ENCODE data around the gene CST7.
"Not testable (repeated sequence)": the region's sequence is repeated elsewhere in the genome, so short reads cannot be mapped to it uniquely, and the experiment has no call there.

The CST7 gene

GRCh38 chr20:24917797-24918578 lies 31.1 kb upstream of the CST7 start:
- H3K4me3 Mint-ChIP-seq: no peak overlapping the region
- no peaks in the 10 kb centered on the region for H3K9me3 Mint-ChIP-seq (ENCODE audit: low read depth)
- H3K27me3 Mint-ChIP-seq: no peaks in the 10 kb centered on the region
- no peak overlapping the region for H3K27ac Mint-ChIP-seq
- H3K36me3 Mint-ChIP-seq: no peaks in the 10 kb centered on the region
- H3K4me1 Mint-ChIP-seq (ENCODE audit: low read depth): peaks cover 4% of the 10 kb centered on the region

DNA sequence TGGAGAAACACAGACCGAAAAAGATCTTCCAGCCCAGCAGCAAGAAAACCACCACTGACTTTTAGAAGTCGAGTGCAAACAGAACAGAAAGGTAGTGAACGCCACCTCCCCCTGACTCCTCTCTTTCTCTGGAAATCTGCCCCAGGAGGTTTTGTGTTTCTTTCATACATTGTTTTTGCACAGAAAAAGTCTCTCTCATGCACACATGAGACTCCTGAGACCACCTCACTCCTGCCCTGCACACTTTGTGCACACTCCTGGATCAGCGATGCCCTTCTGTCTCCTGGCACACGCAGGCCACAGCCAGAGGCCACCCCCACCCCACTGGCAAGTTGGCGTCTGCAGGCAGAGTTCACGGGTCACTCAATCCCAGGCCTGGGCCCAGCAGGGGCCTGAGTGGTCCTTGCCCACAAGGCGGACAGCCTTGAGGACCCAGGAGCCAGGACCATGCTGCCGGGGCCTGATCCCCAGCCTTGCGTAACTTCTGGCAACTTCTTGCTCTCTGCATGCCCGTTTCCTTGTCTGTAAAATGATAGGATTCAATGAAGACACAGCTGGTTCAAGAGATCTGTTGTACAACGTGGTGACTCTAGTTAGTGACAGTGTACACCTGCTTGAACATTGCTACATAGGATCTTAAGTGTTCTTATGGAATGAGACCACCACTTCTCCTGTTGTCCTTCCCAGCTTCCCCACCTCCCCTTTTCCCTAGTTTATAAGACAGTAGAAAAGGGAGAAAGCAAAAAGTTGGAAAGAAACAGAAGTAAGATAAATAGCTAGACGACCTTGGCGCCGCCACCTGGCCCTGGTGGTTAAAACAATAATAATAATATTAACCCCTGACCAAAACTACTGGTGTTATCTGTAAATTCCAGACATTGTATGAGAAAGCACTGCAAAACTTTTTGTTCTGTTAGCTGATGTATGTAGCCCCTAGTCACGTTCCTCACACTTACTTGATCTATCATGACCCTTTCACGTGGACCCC lies 30.2 kb upstream of the CST7 start:
- H3K27ac Mint-ChIP-seq: no peak overlapping the region
- H3K4me3 Mint-ChIP-seq: no peak overlapping the region
- H3K4me1 Mint-ChIP-seq (ENCODE audit: low read depth): peaks cover 4% of the 10 kb centered on the region
- no peaks in the 10 kb centered on the region for H3K36me3 Mint-ChIP-seq
- H3K9me3 Mint-ChIP-seq (ENCODE audit: low read depth): no peaks in the 10 kb centered on the region
- H3K27me3 Mint-ChIP-seq: no peaks in the 10 kb centered on the region

DNA sequence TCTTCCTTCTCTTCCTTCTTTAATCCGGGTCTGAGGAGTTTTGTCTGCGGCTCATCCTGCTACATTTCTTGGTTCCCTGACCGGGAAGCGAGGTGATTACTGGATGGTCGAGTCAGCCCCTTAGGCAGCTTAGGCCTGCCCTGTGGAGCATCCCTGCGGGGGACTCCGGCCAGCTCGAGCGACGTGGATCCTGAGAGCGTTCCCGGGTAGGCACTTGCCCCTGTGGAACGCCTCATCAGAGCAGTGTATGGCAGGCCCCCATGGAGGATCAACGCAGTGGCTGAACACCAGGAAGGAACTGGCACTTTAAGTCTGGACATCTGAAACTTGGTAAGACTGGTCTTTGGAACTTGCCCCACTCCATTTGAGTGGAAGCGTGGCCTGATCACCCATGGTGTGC lies 29.4 kb upstream of the CST7 start:
- H3K4me3 Mint-ChIP-seq; H3K4me1 Mint-ChIP-seq (ENCODE audit: low read depth); H3K36me3 Mint-ChIP-seq; H3K9me3 Mint-ChIP-seq (ENCODE audit: low read depth); H3K27me3 Mint-ChIP-seq; H3K27ac Mint-ChIP-seq: not testable (repeated sequence)

GRCh38 chr20:24920706-24921105 lies 28.4 kb upstream of the CST7 start:
- not testable (repeated sequence) for H3K27me3 Mint-ChIP-seq; H3K27ac Mint-ChIP-seq; H3K36me3 Mint-ChIP-seq; H3K9me3 Mint-ChIP-seq (ENCODE audit: low read depth); H3K4me1 Mint-ChIP-seq (ENCODE audit: low read depth); H3K4me3 Mint-ChIP-seq

DNA sequence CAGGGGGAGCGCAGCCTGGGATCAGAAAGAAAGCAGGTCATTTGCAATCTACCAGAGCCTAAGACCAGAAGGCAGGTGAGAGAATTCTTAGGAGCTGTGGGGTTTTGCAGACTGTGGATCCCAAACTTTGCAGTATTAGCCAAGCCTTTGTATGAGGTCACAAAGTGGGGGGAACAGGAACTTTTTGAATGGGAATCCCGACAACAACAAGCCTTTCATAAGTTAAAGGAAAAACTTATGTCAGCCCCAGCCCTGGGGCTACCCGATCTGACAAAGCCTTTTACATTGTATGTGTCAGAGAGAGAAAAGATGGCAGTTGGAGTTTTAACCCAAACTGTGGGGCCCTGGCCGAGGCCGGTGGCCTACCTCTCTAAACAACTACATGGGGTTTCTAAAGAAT lies 19.8 kb upstream of the CST7 start:
- H3K27me3 Mint-ChIP-seq; H3K36me3 Mint-ChIP-seq; H3K27ac Mint-ChIP-seq; H3K4me3 Mint-ChIP-seq; H3K9me3 Mint-ChIP-seq (ENCODE audit: low read depth): not testable (repeated sequence)
- H3K4me1 Mint-ChIP-seq (ENCODE audit: low read depth): peaks cover 30% of the 10 kb centered on the region

GRCh38 chr20:24929867-24930723 lies 19.0 kb upstream of the CST7 start:
- not testable (repeated sequence) for H3K36me3 Mint-ChIP-seq; H3K4me3 Mint-ChIP-seq; H3K27ac Mint-ChIP-seq; H3K27me3 Mint-ChIP-seq; H3K9me3 Mint-ChIP-seq (ENCODE audit: low read depth)
- peaks cover 30% of the 10 kb centered on the region for H3K4me1 Mint-ChIP-seq (ENCODE audit: low read depth)

- not testable (repeated sequence) for H3K27me3 Mint-ChIP-seq; H3K36me3 Mint-ChIP-seq; H3K9me3 Mint-ChIP-seq (ENCODE audit: low read depth)
- H3K4me3 Mint-ChIP-seq: peak overlapping the region; percentile 24
- H3K27ac Mint-ChIP-seq: peak overlapping the region; percentile 52
- H3K4me1 Mint-ChIP-seq (ENCODE audit: low read depth): peaks cover 30% of the 10 kb centered on the region
Measured at GRCh38 chr20:24930724-24931688, 18.1 kb upstream of the CST7 start.

DNA sequence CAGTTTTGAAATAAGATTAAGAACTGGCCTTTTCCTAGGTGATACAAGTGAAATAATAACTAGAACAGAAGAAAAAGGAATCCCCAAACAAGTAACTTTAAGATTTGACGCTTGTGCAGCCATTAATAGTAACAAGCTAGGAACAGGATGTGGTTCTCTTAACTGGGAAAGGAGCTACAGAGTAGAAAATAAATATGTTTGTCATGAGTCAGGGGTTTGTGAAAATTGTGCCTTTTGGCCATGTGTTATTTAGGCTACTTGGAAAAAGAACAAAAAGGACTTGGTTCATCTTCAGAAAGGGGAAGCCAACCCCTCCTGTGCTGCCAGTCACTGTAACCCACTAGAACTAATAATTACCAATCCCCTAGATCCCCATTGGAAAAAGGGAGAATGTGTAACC lies 17.2 kb upstream of the CST7 start:
- H3K4me3 Mint-ChIP-seq; H3K9me3 Mint-ChIP-seq (ENCODE audit: low read depth); H3K36me3 Mint-ChIP-seq; H3K27me3 Mint-ChIP-seq: not testable (repeated sequence)
- H3K4me1 Mint-ChIP-seq (ENCODE audit: low read depth): peaks cover 31% of the 10 kb centered on the region
- H3K27ac Mint-ChIP-seq: peak overlapping the region; percentile 66

DNA sequence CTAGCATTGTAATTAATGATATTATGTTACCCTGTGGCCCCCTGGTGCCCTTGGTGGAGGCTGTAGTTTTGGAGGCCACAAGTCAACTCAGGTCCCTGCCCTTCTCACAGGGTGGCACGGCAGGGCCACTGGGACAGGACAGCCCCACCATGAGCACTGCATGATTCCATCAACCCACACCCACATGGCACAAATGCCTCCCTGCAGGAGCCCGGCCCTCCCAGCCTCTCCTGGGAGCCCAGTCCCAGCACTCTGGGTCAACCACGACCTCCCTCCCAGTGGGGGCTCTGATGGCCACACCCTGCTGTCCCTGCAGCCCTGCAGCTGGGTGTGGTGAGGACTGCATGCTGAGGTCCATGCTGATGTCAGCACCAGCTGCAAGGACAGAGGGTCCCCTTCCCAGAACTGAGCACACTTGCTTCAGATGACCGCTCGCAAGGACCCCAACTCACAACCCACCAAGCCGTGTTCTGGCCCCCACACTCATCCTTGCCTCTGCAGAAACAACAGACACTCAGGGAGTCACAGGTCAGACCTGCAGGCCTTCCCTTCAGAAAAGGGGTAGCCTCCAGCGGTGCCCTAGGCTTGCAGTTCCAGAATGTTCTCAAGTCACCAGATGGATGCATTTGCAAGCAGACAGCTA lies 15.7 kb upstream of the CST7 start:
- Mint-ChIP-seq H3K27me3 (no peaks in the 10 kb centered on the region), H3K36me3 (peaks cover 2% of the 10 kb centered on the region), H3K4me3 (no peak overlapping the region), H3K9me3 (ENCODE audit: low read depth) (no peaks in the 10 kb centered on the region), H3K4me1 (ENCODE audit: low read depth) (peaks cover 31% of the 10 kb centered on the region), H3K27ac (no peak overlapping the region)

GRCh38 chr20:24934101-24934661 lies 14.9 kb upstream of the CST7 start:
- Mint-ChIP-seq H3K36me3 (peaks cover 2% of the 10 kb centered on the region), H3K27ac (no peak overlapping the region), H3K4me1 (ENCODE audit: low read depth) (peaks cover 31% of the 10 kb centered on the region), H3K27me3 (no peaks in the 10 kb centered on the region), H3K9me3 (ENCODE audit: low read depth) (no peaks in the 10 kb centered on the region), H3K4me3 (no peak overlapping the region)

- H3K27me3 Mint-ChIP-seq: no peaks in the 10 kb centered on the region
- no peak overlapping the region for H3K4me3 Mint-ChIP-seq
- H3K4me1 Mint-ChIP-seq (ENCODE audit: low read depth): peaks cover 31% of the 10 kb centered on the region
- no peak overlapping the region for H3K27ac Mint-ChIP-seq
- H3K36me3 Mint-ChIP-seq: peaks cover 2% of the 10 kb centered on the region
- H3K9me3 Mint-ChIP-seq (ENCODE audit: low read depth): no peaks in the 10 kb centered on the region
Measured at GRCh38 chr20:24934716-24935115, 14.4 kb upstream of the CST7 start.

DNA sequence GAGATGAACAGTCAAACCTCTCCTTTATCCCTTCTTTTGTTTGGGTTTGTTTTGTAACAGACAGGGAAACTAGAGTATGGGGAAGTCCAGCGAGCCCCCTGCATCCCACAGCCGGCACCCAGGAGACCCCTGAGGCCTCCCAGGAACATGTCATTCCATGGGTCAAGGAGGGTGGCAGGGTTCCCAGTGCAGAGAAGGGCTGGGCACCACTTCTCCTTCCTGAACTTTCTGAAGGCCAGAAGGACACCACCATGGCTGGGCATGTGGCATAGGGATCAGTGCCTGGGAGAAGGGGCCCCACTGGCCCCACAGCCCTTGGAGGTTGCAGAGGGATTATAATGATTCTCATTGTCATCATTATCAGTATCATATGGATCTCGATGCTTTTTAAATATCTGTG lies 13.9 kb upstream of the CST7 start:
- Mint-ChIP-seq H3K27me3 (no peaks in the 10 kb centered on the region), H3K27ac (no peak overlapping the region), H3K4me1 (ENCODE audit: low read depth) (peaks cover 29% of the 10 kb centered on the region), H3K9me3 (ENCODE audit: low read depth) (no peaks in the 10 kb centered on the region), H3K36me3 (peaks cover 2% of the 10 kb centered on the region), H3K4me3 (no peak overlapping the region)

- H3K36me3 Mint-ChIP-seq: peaks cover 7% of the 10 kb centered on the region
- peaks cover 22% of the 10 kb centered on the region for H3K4me1 Mint-ChIP-seq (ENCODE audit: low read depth)
- no peaks in the 10 kb centered on the region for H3K27me3 Mint-ChIP-seq
- no peak overlapping the region for H3K4me3 Mint-ChIP-seq
- no peaks in the 10 kb centered on the region for H3K9me3 Mint-ChIP-seq (ENCODE audit: low read depth)
- H3K27ac Mint-ChIP-seq: no peak overlapping the region
Measured at GRCh38 chr20:24935766-24936525, 13.1 kb upstream of the CST7 start.

Data from activated naive CD8-positive, alpha-beta T cell (primary cell).